Hepatocyte (in vitro differentiated cells): ENCODE results near the gene CT47C1. TPM values are rescaled to one million over a fixed set of nuclear protein-coding genes. Genes with fewer than 3 reads are reported as not detected.
A peak's percentile ranks its signal among the peaks of the same experiment; 100 is the strongest.
"Not testable (repeated sequence)": the region's sequence is repeated elsewhere in the genome, so short reads cannot be mapped to it uniquely, and the experiment has no call there.

Experiments used
- DNase-seq: peaks from one replicate; pipeline ENCODE4 v3.0.0-alpha.2; 2016; ENCODE audit warnings: low spot score
- H2AFZ ChIP-seq: fragments of 200-600 bp; sonication (generic); 2 replicates; pipeline ENCODE4 v1.6.0; 2016; ENCODE audit warnings: antibody characterized with exemption, mild to moderate bottlenecking
- H3K27ac ChIP-seq: fragments of 200-600 bp; sonication (generic); 2 replicates; pipeline ENCODE4 v1.5.1; 2016; ENCODE audit warnings: mild to moderate bottlenecking
- H3K27me3 ChIP-seq: fragments of 200-600 bp; sonication (generic); 2 replicates; pipeline ENCODE4 v1.6.1; 2016
- H3K36me3 ChIP-seq: fragments of 200-600 bp; sonication (generic); replicated peaks from 2 replicates; pipeline ENCODE4 v1.5.1; 2016; ENCODE audit warnings: low read depth; ENCODE audit not compliant: insufficient read depth
- H3K4me1 ChIP-seq: fragments of 200-600 bp; sonication (generic); 2 replicates; pipeline ENCODE4 v1.5.1; 2016; ENCODE audit warnings: mild to moderate bottlenecking, moderate library complexity; ENCODE audit not compliant: insufficient read depth
- H3K4me2 ChIP-seq: fragments of 200-600 bp; sonication (generic); 2 replicates; pipeline ENCODE4 v1.6.0; 2016
- H3K4me3 ChIP-seq: fragments of 200-600 bp; sonication (generic); 2 replicates; pipeline ENCODE4 v1.5.1; 2016; ENCODE audit warnings: mild to moderate bottlenecking
- H3K79me2 ChIP-seq: fragments of 200-600 bp; sonication (generic); 2 replicates; pipeline ENCODE4 v1.6.0; 2017; ENCODE audit warnings: mild to moderate bottlenecking
- H3K9me2 ChIP-seq: fragments of 200-600 bp; sonication (generic); replicated peaks from 2 replicates; pipeline ENCODE4 v1.6.0; 2017; ENCODE audit warnings: mild to moderate bottlenecking; ENCODE audit not compliant: insufficient read depth
- H3K9me3 ChIP-seq: fragments of 200-600 bp; sonication (generic); 2 replicates; pipeline ENCODE4 v1.5.1; 2016; ENCODE audit warnings: low read depth, mild to moderate bottlenecking
- H4K20me1 ChIP-seq: fragments of 200-600 bp; sonication (generic); 2 replicates; pipeline ENCODE4 v1.6.0; 2016; ENCODE audit warnings: mild to moderate bottlenecking; ENCODE audit not compliant: insufficient read depth, poor library complexity, severe bottlenecking
- CTCF ChIP-seq: fragments of 200-600 bp; sonication (generic); IDR thresholded peaks from 2 replicates; pipeline ENCODE4 v1.5.1; 2016; ENCODE audit warnings: antibody characterized with exemption, mild to moderate bottlenecking; ENCODE audit not compliant: poor library complexity
- EZH2 ChIP-seq: fragments of 200-600 bp; sonication (generic); IDR thresholded peaks from 2 replicates; pipeline ENCODE4 v1.6.1; 2016; ENCODE audit warnings: antibody characterized with exemption, mild to moderate bottlenecking, borderline replicate concordance
- EZH2phosphoT487 ChIP-seq: fragments of 200-600 bp; sonication (generic); IDR thresholded peaks from one replicate; pipeline ENCODE4 v1.6.1; 2018; ENCODE audit warnings: antibody characterized with exemption, mild to moderate bottlenecking, low read depth, moderate library complexity; ENCODE audit not compliant: unreplicated experiment, severe bottlenecking
- WGBS: methylation state at CpG from one replicate; pipeline ENCODE4 v1.1.6; 2016; ENCODE audit warnings: low lambda C conversion rate; ENCODE audit errors: missing lambda C conversion rate; 5-methylcytosine and 5-hydroxymethylcytosine counted together
- polyA plus RNA-seq: library from polyadenylated mRNA; unstranded; fragments of >200 nt; fragmentation: Nextera tagmentation; extraction: Ambion mirVana; gene quantifications from 2 replicates; pipeline ENCODE4 v1.2.1, GENCODE V29; 2016
- total RNA-seq: library from RNA; depleted of rRNA; stranded (reverse); fragments of >200 nt; gene quantifications from 2 replicates; pipeline ENCODE4 v1.2.3, GENCODE V29; 2014

The CT47C1 gene
- total and polyA plus RNA-seq, 2 experiments from 2014 or later, result not detected

- 73% methylated on average over 1 of the region's 1 CpG for WGBS
- DNase-seq, result no peak
- H4K20me1 ChIP-seq, result no peaks in the 10 kb centered on the region
- H3K4me3 ChIP-seq, result no peak overlapping the region
- H3K9me3 ChIP-seq, result no peaks in the 10 kb centered on the region
- TF ChIP-seq CTCF (no peak), EZH2 (no peak), EZH2phosphoT487 (no peak)
- no peak overlapping the region for H3K4me2 ChIP-seq
- H3K27ac ChIP-seq, result no peak overlapping the region
- H3K36me3 ChIP-seq, result no peaks in the 10 kb centered on the region
- H3K27me3 ChIP-seq, result no peaks in the 10 kb centered on the region
- no peak overlapping the region for H2AFZ ChIP-seq
- H3K9me2 ChIP-seq, result no peaks in the 10 kb centered on the region
- H3K4me1 ChIP-seq, result no peaks in the 10 kb centered on the region
- H3K79me2 ChIP-seq, result no peaks in the 10 kb centered on the region
These were observed 44.0 kb upstream of the CT47C1 start for GRCh38 chrX:119028733-119029330.

- not testable (repeated sequence) for H3K4me2 ChIP-seq, H3K36me3 ChIP-seq, H3K27me3 ChIP-seq, H2AFZ ChIP-seq, DNase-seq, H3K79me2 ChIP-seq, H3K4me1 ChIP-seq, H4K20me1 ChIP-seq, H3K9me2 ChIP-seq, H3K27ac ChIP-seq, H3K4me3 ChIP-seq, H3K9me3 ChIP-seq
- WGBS, result 90% methylated on average over 9 of the region's 10 CpGs
These were observed 43.1 kb upstream of the CT47C1 start for GRCh38 chrX:119029656-119030055.

- Histone ChIP-seq H3K27ac (no peak overlapping the region), H2AFZ (no peak overlapping the region), H3K9me3 (no peaks in the 10 kb centered on the region), H3K4me1 (no peaks in the 10 kb centered on the region), H3K4me2 (no peak overlapping the region), H3K4me3 (no peak overlapping the region), H4K20me1 (no peaks in the 10 kb centered on the region), H3K36me3 (no peaks in the 10 kb centered on the region), H3K79me2 (no peaks in the 10 kb centered on the region), H3K27me3 (no peaks in the 10 kb centered on the region), H3K9me2 (no peaks in the 10 kb centered on the region)
- DNase-seq, result no peak
- TF ChIP-seq EZH2 (no peak), CTCF (no peak), EZH2phosphoT487 (no peak)
These were observed 41.8 kb upstream of the CT47C1 start for GRCh38 chrX:119030990-119031389.

GRCh38 chrX:119036107-119037029 is 36.4 kb upstream of the CT47C1 start:
- H3K9me3 ChIP-seq, result no peaks in the 10 kb centered on the region
- H3K4me1 ChIP-seq, result no peaks in the 10 kb centered on the region
- H3K4me2 ChIP-seq, result no peak overlapping the region
- no peak for DNase-seq
- H4K20me1 ChIP-seq, result no peaks in the 10 kb centered on the region
- H3K36me3 ChIP-seq, result no peaks in the 10 kb centered on the region
- no peak for TF ChIP-seq EZH2phosphoT487
- no peak for TF ChIP-seq CTCF
- no peak for TF ChIP-seq EZH2
- H3K27me3 ChIP-seq, result no peaks in the 10 kb centered on the region
- H2AFZ ChIP-seq, result no peak overlapping the region
- H3K9me2 ChIP-seq, result no peaks in the 10 kb centered on the region
- 85% methylated on average over 4 of the region's 4 CpGs for WGBS
- no peaks in the 10 kb centered on the region for H3K79me2 ChIP-seq
- H3K4me3 ChIP-seq, result no peak overlapping the region
- peak overlapping the region; percentile 70 for H3K27ac ChIP-seq
